Neural cell (in vitro differentiated cells): Measurements from ENCODE around the gene TIGD1. TPM values are rescaled to one million over a fixed set of nuclear protein-coding genes. Genes with fewer than 3 reads are reported as not detected.

Experiments
- H2AFZ ChIP-seq: fragments of 200-600, 300-800 bp; sonication (generic), shearing (Covaris generic); 2 replicates; pipeline ENCODE4 v1.6.0; 2014; ENCODE audit warnings: low read depth, mild to moderate bottlenecking, antibody characterized with exemption, low read length, moderate library complexity
- H3F3A ChIP-seq: fragments of 200-600 bp; shearing (Covaris generic); 2 replicates; pipeline ENCODE4 v1.6.1; 2016; ENCODE audit warnings: mild to moderate bottlenecking, moderate library complexity, mixed read lengths, antibody characterized with exemption, low read length; ENCODE audit not compliant: insufficient read depth, poor library complexity, severe bottlenecking
- H3K27ac ChIP-seq: fragments of 200-600, 300-800 bp; sonication (generic), shearing (Covaris generic); 2 replicates; pipeline ENCODE4 v1.5.1; 2014; ENCODE audit warnings: mild to moderate bottlenecking, low read length, moderate library complexity
- H3K27me3 ChIP-seq: fragments of 300-800, 200-600 bp; sonication (generic), shearing (Covaris generic); 2 replicates; pipeline ENCODE4 v1.6.0; 2014; ENCODE audit warnings: mild to moderate bottlenecking, low read depth, low read length, moderate library complexity; ENCODE audit not compliant: insufficient read depth
- H3K36me3 ChIP-seq: fragments of 300-800, 200-600 bp; sonication (generic), shearing (Covaris generic); 2 replicates; pipeline ENCODE4 v1.5.1; 2014; ENCODE audit warnings: mild to moderate bottlenecking, antibody characterized with exemption, low read length, moderate library complexity; ENCODE audit not compliant: insufficient read depth
- H3K4me2 ChIP-seq: fragments of 300-800, 200-600 bp; sonication (generic), shearing (Covaris generic); 2 replicates; pipeline ENCODE4 v1.6.0; 2014; ENCODE audit warnings: mild to moderate bottlenecking, low read length
- H3K4me3 ChIP-seq: fragments of 300-800, 200-600 bp; sonication (generic), shearing (Covaris generic); 2 replicates; pipeline ENCODE4 v1.5.1; 2014; ENCODE audit warnings: mild to moderate bottlenecking, low read length, moderate library complexity
- H3K79me2 ChIP-seq: fragments of 200-600 bp; shearing (Covaris generic); replicated peaks from 2 replicates; pipeline ENCODE4 v1.6.0; 2014; ENCODE audit warnings: mild to moderate bottlenecking, low read length, moderate library complexity; ENCODE audit not compliant: insufficient read depth
- H3K9ac ChIP-seq: fragments of 300-800, 200-600 bp; sonication (generic), shearing (Covaris generic); 2 replicates; pipeline ENCODE4 v1.6.1; 2016; ENCODE audit warnings: mild to moderate bottlenecking, low read length, mixed read lengths
- H3K9me2 ChIP-seq: fragments of 200-600 bp; shearing (Covaris generic); 2 replicates; pipeline ENCODE4 v1.6.1; 2016; ENCODE audit warnings: mild to moderate bottlenecking, low read length, mixed read lengths; ENCODE audit not compliant: insufficient read depth
- H3K9me3 ChIP-seq: fragments of 200-600, 300-800 bp; sonication (generic), shearing (Covaris generic); 2 replicates; pipeline ENCODE4 v1.6.1; 2016; ENCODE audit warnings: mild to moderate bottlenecking, mixed run types, low read length, moderate library complexity, mixed read lengths
- H4K20me1 ChIP-seq: fragments of 200-600 bp; shearing (Covaris generic); 2 replicates; pipeline ENCODE4 v1.6.1; 2016; ENCODE audit warnings: mild to moderate bottlenecking, mixed run types; ENCODE audit not compliant: insufficient read depth
- CTCF ChIP-seq: fragments of 450-650 bp; IDR thresholded peaks from 2 replicates; pipeline ENCODE4 v1.5.1; 2014; ENCODE audit warnings: antibody characterized with exemption, mild to moderate bottlenecking, moderate library complexity; ENCODE audit not compliant: poor library complexity, severe bottlenecking
- EP300 ChIP-seq: fragments of 450-650 bp; conservative IDR thresholded peaks from 2 replicates; pipeline ENCODE4 v1.6.1; 2014; ENCODE audit warnings: antibody characterized with exemption, mild to moderate bottlenecking, moderate library complexity; ENCODE audit not compliant: poor library complexity, severe bottlenecking
- EZH2 ChIP-seq: fragments of 200-600, 300-800 bp; shearing (Covaris generic), sonication (generic); IDR thresholded peaks from 2 replicates; pipeline ENCODE4 v1.6.1; 2014; ENCODE audit warnings: antibody characterized with exemption, low read length, borderline replicate concordance, mild to moderate bottlenecking; ENCODE audit not compliant: insufficient read depth, poor library complexity, severe bottlenecking
- MXI1 ChIP-seq: fragments of 450-650 bp; conservative IDR thresholded peaks from 2 replicates; pipeline ENCODE4 v1.6.1; 2014; ENCODE audit warnings: antibody characterized with exemption, mild to moderate bottlenecking; ENCODE audit not compliant: poor library complexity, severe bottlenecking
- POLR2AphosphoS5 ChIP-seq: IDR thresholded peaks from 2 replicates; pipeline ENCODE4 v1.6.1; 2012
- RAD21 ChIP-seq: fragments of 450-650 bp; conservative IDR thresholded peaks from 2 replicates; pipeline ENCODE4 v1.6.1; 2014; ENCODE audit warnings: antibody characterized with exemption, mild to moderate bottlenecking, moderate library complexity
- REST ChIP-seq: IDR thresholded peaks from 2 replicates; pipeline ENCODE4 v1.6.1; 2012; ENCODE audit warnings: borderline replicate concordance
- SMC3 ChIP-seq: fragments of 450-650 bp; conservative IDR thresholded peaks from 2 replicates; pipeline ENCODE4 v1.6.1; 2014; ENCODE audit warnings: antibody characterized with exemption, mild to moderate bottlenecking, moderate library complexity; ENCODE audit not compliant: poor library complexity
- TAF1 ChIP-seq: IDR thresholded peaks from 2 replicates; pipeline ENCODE4 v1.6.1; 2012; ENCODE audit warnings: low read depth
- polyA plus RNA-seq: library from polyadenylated mRNA; depleted of rRNA; stranded (reverse); fragments of >200 nt; gene quantifications from 2 replicates; pipeline ENCODE4 v1.2.3, GENCODE V29; 2014

TIGD1 gene
- polyA plus RNA-seq, 1 donor from 2014 or later, result 29.3 TPM

- TF ChIP-seq RAD21 (no peak), EZH2 (no peak), REST (no peak), EP300 (no peak), TAF1 (no peak), CTCF (no peak), POLR2AphosphoS5 (no peak), SMC3 (no peak), MXI1 (no peak)
- Histone ChIP-seq H3K9me3 (no peaks in the 10 kb centered on the region), H3K36me3 (no peaks in the 10 kb centered on the region)
These were observed 12.3 kb upstream of the TIGD1 start for GRCh38 chr2:232562515-232563151.

GRCh38 chr2:232556426-232556825 is 6.1 kb upstream of the TIGD1 start:
- H3K9me3 ChIP-seq, result no peaks in the 10 kb centered on the region
- no peak overlapping the region for H3K4me2 ChIP-seq
- no peak for TF ChIP-seq REST
- TF ChIP-seq TAF1, result no peak
- TF ChIP-seq EP300, result no peak
- TF ChIP-seq CTCF, result no peak
- TF ChIP-seq SMC3, result no peak
- no peak for TF ChIP-seq MXI1
- no peak for TF ChIP-seq RAD21
- TF ChIP-seq EZH2, result no peak
- no peaks in the 10 kb centered on the region for H4K20me1 ChIP-seq
- no peak overlapping the region for H2AFZ ChIP-seq
- peaks cover 29% of the 10 kb centered on the region for H3K79me2 ChIP-seq
- no peak overlapping the region for H3K9ac ChIP-seq
- H3K27ac ChIP-seq, result no peak overlapping the region
- no peaks in the 10 kb centered on the region for H3K9me2 ChIP-seq
- H3K4me3 ChIP-seq, result no peak overlapping the region
- no peaks in the 10 kb centered on the region for H3K27me3 ChIP-seq
- no peaks in the 10 kb centered on the region for H3F3A ChIP-seq
- peaks cover 5% of the 10 kb centered on the region for H3K36me3 ChIP-seq

More at GRCh38 chr2:232562515-232563151, 12.3 kb upstream of the TIGD1 start:
- Histone ChIP-seq H3K9ac (no peak overlapping the region), H3K27me3 (no peaks in the 10 kb centered on the region), H3K9me2 (no peaks in the 10 kb centered on the region), H3K4me3 (no peak overlapping the region), H3K79me2 (no peaks in the 10 kb centered on the region), H2AFZ (no peak overlapping the region), H4K20me1 (no peaks in the 10 kb centered on the region), H3K4me2 (no peak overlapping the region), H3K27ac (no peak overlapping the region), H3F3A (no peaks in the 10 kb centered on the region)
